ENCODE results near the gene R3HDM2.

DNA sequence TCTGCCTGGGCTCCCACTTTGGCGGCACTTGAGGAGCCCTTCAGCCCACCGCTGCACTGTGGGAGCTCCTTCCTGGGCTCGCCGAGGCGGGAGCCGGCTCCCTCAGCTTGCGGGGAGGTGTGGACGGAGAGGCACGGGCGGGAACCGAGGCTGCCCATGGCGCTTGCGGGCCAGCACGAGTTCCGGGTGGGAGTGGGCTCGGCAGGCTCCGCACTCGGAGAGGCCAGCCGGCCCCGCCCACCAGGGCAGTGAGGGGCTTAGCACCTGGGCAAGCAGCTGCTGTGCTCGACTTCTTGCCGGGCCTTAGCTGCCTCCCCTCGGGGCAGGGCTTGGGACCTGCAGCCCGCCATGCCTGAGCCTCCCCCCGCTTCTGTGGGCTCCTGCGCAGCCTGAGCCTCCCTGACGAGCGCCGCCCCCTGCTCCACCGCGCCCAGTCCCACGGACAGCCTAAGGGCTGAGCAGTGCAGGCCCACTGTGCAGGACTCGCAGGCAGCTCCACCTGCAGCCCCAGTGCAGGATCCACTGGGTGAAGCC, 44.6 kb downstream of the R3HDM2 start:
- TF ChIP-seq, protein P1, sequence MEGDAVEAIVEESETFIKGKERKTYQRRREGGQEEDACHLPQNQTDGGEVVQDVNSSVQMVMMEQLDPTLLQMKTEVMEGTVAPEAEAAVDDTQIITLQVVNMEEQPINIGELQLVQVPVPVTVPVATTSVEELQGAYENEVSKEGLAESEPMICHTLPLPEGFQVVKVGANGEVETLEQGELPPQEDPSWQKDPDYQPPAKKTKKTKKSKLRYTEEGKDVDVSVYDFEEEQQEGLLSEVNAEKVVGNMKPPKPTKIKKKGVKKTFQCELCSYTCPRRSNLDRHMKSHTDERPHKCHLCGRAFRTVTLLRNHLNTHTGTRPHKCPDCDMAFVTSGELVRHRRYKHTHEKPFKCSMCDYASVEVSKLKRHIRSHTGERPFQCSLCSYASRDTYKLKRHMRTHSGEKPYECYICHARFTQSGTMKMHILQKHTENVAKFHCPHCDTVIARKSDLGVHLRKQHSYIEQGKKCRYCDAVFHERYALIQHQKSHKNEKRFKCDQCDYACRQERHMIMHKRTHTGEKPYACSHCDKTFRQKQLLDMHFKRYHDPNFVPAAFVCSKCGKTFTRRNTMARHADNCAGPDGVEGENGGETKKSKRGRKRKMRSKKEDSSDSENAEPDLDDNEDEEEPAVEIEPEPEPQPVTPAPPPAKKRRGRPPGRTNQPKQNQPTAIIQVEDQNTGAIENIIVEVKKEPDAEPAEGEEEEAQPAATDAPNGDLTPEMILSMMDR (IDR thresholded peaks at IDR 0.05; ENCODE audit: poor library complexity) = no peak
- TF ChIP-seq EZH2 (IDR thresholded peaks at IDR 0.05; ENCODE audit: borderline replicate concordance) = no peak
